NB4 (cell line): ENCODE results near the gene VAMP5.

Experiments used
- DNase-seq: peaks from one replicate; pipeline ENCODE4 v3.0.0; 2010; ENCODE audit warnings: low read depth
- H3K4me3 ChIP-seq: one replicate; pipeline ENCODE4 v1.5.1; 2011; ENCODE audit warnings: mild to moderate bottlenecking, low read depth, low read length, moderate library complexity
- MYC ChIP-seq: IDR thresholded peaks from 2 replicates; pipeline ENCODE4 v1.6.1; 2011; ENCODE audit warnings: low read depth, low read length
- POLR2A ChIP-seq: IDR thresholded peaks from 2 replicates; pipeline ENCODE4 v1.6.1; 2011; ENCODE audit warnings: mild to moderate bottlenecking; ENCODE audit not compliant: insufficient read length; ENCODE audit errors: extremely low read depth
- TF ChIP-seq, protein P1 (sequence below): IDR thresholded peaks from 2 replicates; pipeline ENCODE4 v1.6.1; 2011; ENCODE audit warnings: low read depth, low read length
- TF ChIP-seq, protein P2 (sequence below): IDR thresholded peaks from one replicate; pipeline ENCODE4 v1.5.1; 2012; ENCODE audit warnings: low read depth, low read length

VAMP5 gene

DNA sequence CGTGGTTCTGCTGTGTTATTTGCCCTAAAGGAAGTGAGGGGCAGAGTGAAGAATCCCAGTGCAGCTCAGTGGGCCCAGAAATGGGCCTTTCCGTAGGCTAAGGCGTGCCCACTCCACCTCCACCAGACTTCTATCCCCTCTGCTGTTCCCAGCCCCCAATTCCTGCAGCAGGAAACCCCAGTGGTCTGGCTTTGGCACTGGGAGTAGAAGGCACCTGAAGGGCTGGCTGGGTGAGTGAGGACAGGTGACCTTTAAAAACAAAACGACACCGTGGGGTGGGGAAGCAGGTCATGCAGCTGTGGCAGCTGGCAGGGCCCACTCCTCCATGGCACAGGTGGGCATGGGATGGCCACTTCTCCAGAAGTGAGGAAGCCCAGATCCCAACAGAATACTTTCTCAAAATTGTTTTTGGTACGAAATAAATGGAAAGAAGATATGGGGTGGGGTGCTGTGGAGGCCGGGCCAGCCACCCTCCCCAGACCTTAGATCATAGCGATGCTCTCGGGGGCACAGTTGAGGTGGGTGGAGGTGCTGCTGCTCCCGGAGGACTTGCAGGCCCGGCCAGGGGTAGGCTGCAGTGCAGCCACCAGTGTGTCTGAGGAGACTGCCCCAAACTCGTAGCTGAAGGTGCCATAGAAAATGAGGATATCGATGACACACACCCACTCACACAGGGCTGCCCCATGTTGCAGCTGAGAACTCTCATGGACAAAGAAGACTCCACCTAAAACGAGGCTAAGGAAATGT, 14.5 kb downstream of the VAMP5 start:
- DNase-seq = no peak
- TF ChIP-seq, protein P1, sequence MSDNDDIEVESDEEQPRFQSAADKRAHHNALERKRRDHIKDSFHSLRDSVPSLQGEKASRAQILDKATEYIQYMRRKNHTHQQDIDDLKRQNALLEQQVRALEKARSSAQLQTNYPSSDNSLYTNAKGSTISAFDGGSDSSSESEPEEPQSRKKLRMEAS = no peak
- TF ChIP-seq, protein P2, sequence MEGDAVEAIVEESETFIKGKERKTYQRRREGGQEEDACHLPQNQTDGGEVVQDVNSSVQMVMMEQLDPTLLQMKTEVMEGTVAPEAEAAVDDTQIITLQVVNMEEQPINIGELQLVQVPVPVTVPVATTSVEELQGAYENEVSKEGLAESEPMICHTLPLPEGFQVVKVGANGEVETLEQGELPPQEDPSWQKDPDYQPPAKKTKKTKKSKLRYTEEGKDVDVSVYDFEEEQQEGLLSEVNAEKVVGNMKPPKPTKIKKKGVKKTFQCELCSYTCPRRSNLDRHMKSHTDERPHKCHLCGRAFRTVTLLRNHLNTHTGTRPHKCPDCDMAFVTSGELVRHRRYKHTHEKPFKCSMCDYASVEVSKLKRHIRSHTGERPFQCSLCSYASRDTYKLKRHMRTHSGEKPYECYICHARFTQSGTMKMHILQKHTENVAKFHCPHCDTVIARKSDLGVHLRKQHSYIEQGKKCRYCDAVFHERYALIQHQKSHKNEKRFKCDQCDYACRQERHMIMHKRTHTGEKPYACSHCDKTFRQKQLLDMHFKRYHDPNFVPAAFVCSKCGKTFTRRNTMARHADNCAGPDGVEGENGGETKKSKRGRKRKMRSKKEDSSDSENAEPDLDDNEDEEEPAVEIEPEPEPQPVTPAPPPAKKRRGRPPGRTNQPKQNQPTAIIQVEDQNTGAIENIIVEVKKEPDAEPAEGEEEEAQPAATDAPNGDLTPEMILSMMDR = no peak
- TF ChIP-seq POLR2A = no peak
- no peak for TF ChIP-seq MYC
- H3K4me3 ChIP-seq = no peak overlapping the region

DNA sequence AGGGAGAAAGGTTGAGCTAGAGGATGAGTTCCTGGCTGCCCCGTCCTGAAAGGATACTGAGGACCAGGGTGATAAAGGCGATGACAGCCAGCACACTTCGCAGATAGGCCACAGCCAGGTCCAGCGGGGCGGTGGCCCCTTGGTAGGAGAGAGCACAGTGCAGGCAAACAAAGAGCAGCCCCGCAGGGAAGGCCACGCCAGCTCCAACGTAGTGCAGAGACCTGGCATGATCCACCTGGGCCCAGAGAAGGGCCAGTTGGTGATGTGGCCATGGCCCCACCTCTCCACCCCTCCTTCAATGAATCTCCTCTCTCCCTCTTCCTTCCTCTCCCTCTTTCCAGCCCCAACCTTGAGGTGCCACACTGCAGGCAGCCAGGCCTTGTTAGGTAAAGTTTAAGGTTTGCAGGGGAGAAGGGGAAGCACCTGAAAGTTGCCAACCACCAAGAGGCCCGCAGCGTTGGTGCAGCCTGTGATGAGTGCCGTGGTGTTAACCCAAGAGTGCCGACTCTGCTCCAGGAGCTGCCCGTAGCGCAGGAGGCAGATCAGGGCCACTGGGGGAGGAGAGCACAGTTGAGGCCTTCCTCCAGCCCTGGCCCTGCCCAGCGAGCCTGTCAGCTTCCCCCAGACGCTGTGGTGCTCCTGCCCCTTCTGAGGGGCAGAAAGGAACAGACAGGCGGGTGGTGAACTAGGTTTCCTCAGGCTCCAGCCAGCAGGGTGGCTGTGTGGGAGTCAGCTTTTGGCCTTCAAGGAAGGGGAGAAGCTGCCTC, 15.4 kb downstream of the VAMP5 start:
- no peak for TF ChIP-seq MYC
- TF ChIP-seq, protein P2 = no peak
- no peak for TF ChIP-seq POLR2A
- DNase-seq = peak; percentile 48
- no peak overlapping the region for H3K4me3 ChIP-seq

DNA sequence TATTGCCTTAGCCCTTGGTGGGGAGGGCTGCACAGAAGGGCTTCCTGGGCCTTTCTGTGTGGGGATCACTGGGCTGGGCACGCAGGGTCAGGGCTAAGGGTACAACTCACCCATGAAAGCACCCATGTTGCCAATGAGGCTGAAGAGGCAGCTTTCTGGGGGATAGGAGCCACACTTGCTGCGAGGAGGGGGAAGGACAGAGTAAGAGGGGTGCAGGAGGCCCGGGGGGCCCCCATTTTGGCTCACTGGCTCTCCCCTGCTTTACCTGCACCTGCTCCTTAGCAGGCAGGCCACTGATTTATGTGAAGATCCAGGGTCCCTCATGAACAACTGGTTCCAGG, 16.0 kb downstream of the VAMP5 start:
- H3K4me3 ChIP-seq = no peak overlapping the region
- TF ChIP-seq, protein P2 = no peak
- TF ChIP-seq POLR2A = no peak
- TF ChIP-seq, protein P1 = no peak
- no peak for TF ChIP-seq MYC
- DNase-seq = no peak

DNA sequence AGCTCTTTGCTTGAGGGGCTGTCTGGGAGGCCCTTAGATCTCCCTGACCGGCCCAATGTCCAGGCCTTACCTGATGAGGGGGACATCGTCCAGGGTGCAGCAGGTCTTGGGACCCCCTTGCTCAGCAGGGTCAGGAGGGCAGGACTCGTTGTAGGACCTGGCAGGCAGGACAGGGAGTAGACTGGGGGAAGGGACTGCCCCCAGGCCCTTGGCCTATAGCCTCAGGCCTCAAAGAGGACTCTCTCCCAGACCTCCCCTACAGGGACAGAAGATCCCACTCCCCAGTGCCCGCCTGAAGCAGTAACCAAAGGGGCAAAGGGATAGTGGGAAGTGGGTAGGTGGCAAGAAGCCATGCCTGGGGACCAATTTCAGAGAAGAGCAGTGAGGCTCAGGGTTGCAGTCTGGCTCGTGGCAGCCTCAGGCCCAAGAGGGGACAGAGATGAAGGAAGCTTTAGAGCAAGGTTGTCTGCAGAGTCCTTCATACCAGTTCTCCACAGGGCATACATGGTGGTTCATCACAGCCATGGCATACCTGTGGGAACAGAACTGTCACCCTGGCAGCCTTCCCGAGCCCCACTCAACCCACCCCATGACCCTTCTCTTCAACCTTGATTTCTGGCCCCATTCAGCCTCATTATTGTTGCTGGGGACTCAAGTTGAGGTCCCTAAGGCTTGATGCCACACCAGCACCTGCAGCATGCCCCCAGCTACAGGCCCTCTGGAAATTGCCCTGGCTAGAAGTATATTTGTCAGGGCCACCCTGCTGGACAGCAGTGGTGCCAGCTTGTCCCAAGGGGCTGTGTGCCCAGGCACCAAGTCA, 16.9 kb downstream of the VAMP5 start:
- DNase-seq = no peak
- TF ChIP-seq, protein P2 = no peak
- TF ChIP-seq, protein P1 = no peak
- TF ChIP-seq MYC (no peak), POLR2A (no peak)
- H3K4me3 ChIP-seq = no peak overlapping the region

DNA sequence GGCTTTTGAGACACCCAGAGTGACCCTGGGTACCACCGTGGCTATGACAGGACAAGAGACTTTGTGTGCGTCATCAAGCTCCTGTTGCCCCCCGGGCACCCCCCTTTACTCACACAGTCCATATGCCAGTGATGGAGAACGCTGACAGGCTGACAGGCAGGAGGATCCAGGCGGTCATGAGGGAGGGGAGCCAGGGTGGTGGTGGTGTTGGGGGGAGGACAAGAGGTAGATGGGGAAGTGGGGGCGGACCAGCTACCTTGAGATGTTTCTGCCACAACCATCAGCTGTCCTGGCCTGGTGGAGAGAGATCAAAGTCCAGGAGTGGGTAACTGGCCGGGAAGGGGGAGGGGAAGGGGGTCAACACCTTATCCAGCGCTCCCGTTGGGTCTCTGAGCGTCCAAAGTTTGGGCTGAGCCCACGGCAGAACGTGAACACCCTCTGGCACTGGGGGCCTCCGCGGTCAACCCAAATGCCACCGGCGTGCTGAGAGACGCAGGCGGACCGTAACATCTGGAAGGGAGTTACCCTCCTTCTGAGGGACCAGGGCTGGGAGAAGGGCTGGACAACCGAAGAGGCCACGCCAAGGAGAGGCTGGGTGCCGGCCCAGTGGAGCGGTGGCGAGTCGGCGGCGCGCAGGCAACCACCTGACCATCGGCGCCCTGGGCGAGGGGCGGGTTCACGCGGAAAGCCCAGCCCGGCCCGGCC, 17.7 kb downstream of the VAMP5 start:
- peak overlapping the region; percentile 63 for H3K4me3 ChIP-seq
- TF ChIP-seq POLR2A = no peak
- no peak for TF ChIP-seq MYC
- TF ChIP-seq, protein P2 = no peak
- TF ChIP-seq, protein P1 = no peak
- no peak for DNase-seq
